Daoy (cell line): ENCODE data around the gene TRNP1. TPM values are rescaled to one million over a fixed set of nuclear protein-coding genes. Genes with fewer than 3 reads are reported as not detected.
"Not testable (repeated sequence)": the region's sequence is repeated elsewhere in the genome, so short reads cannot be mapped to it uniquely, and the experiment has no call there.

Source experiments
- DNase-seq: peaks from one replicate; pipeline ENCODE4 v3.0.0-alpha.2; 2015; ENCODE audit warnings: low read depth
- total RNA-seq: library from RNA; depleted of rRNA; stranded (reverse); fragments of >200 nt; shearing (Covaris generic); gene quantifications from 2 replicates; pipeline ENCODE4 v1.2.3, GENCODE V29; 2014

The TRNP1 gene
- total RNA-seq, 1 experiment from 2014 or later, result 3.3 TPM

DNA sequence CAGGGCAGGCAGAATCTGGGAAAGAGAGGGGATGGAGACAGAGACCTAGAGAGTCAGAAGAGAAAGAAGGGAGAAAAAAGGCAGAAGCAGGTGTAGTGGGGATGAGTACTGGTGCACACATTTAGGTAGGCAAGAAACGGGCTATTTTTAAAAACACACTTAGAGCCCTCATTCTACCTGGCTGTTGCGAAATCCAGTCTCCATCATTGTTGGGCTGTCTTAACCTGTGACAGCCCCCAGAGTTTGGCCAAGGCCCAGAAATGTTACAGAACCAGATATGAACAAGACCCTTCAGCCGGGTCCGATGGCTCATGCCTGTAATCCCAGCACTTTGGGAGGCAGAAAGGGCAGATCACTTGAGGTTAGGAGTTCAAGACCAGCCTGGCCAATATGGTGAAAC, 20.7 kb upstream of the TRNP1 start:
- no peak for DNase-seq

DNA sequence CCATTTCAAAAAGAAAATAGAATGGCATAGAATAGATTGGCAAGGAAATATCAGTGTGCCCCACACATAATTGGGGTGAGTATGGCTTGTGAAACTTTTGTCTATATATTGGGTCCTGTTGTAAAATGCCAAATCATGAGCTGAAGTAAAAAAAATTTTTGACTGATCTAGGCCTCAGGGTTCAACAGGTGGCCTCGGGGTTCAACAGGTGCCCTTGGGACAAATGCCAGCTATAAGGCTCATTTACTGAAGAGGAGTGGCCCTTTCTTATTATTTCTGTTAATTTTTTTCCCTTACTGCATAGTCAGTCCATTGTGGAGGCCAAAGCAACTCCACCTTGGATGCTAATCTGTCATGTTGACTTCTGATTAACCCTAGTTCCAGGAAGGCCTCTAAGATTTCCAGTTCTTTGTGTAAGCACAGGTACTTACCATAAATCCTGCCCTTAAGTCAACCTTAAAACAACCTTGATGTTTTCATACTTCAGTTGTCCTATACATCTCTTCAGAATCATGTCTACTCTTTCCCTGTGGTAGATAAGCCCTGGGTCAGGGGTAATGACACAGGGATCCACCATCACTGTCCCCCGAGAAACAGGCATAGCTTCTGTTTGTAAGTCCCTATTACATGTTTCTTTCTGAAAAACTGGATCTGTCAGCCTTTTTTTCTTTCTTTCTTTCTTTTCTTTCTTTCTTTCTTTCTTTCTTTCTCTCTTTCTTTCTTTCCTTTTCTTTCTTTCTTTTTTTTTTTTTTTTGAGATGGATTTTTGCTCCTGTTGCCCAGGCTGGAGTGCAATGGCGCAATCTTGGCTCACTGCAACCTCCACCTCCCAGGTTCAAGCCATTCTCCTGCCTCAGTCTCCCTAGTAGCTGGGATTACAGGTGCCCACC, 16.6 kb upstream of the TRNP1 start:
- no peak for DNase-seq

DNA sequence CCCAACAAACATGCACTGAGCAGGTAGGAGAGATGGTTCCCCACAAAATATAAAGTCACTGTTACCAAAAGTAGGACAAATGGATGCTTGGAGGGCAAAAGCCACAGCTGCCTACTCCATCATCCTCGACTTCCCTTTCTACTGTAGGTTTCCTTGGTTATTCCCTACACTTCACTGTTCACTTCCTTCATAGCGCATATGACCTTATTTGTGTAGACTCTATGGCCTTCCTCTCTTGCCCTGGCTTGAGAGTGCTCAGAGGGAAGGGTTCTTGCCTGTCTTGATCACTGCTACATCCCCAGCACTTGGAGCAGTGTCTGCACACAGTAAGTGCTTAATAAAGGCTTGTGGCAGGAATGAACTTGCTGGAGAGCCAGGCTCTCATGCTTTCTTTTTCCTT, 14.6 kb upstream of the TRNP1 start:
- no peak for DNase-seq

DNA sequence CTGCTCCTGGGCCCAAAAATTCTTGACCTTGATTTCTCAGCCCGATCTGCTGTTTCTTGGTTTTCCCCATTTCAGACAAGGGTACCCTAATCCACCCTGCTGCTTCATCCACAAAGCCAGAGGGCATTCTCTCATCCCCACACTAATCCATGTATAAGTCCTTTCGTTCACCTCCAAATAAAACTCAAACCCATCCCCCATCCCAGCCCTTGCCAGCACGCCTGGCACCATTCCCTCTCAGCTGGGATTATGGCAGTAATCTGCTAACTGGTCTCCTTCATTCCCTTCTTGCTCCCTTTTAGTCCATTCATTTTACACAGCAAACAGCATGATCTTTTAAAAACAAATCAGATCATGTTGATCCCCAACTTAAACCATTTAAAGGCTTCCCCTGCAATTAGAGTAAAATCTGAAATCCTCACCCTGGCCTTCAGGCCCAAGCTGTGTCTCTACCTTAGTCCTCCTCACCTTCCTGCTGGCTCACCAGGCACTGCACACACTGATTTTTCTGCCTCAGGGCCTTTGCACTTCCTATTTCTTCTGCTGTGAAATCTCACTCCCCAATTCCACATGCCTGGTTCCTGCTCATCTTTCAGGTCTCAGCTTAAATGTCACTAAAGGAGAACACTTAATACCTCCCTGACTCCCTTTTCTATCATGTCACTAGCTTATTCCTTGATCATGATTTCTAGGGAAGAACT, 12.2 kb upstream of the TRNP1 start:
- DNase-seq, result no peak

GRCh38 chr1:26983863-26984262, 9.6 kb upstream of the TRNP1 start:
- no peak for DNase-seq

DNA sequence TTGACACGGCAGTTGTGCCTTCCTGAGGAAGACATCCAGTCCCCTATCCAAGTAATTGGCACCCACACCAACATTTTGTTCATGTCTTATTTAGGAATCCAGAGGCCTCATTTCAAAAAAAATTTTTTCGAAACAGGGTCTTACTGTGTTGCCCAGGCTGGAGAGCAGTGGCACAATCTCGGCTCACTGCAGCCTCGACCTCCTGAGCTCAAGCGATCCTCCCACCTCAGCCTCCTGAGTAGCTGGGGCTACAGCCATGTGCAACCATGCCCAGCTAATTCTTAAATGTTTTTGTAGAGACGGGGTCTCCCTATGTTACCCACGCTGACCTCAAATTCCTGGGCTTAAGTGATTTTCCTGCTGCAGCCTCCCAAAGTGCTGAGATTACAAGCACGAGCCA, 9.2 kb upstream of the TRNP1 start:
- no peak for DNase-seq

GRCh38 chr1:26986658-26987057, 6.8 kb upstream of the TRNP1 start:
- no peak for DNase-seq

- DNase-seq, result not testable (repeated sequence)
These were observed 3.9 kb upstream of the TRNP1 start for GRCh38 chr1:26989403-26990109.

- peak; percentile 58 for DNase-seq
These were observed 2.0 kb upstream of the TRNP1 start for GRCh38 chr1:26991310-26992116.

DNA sequence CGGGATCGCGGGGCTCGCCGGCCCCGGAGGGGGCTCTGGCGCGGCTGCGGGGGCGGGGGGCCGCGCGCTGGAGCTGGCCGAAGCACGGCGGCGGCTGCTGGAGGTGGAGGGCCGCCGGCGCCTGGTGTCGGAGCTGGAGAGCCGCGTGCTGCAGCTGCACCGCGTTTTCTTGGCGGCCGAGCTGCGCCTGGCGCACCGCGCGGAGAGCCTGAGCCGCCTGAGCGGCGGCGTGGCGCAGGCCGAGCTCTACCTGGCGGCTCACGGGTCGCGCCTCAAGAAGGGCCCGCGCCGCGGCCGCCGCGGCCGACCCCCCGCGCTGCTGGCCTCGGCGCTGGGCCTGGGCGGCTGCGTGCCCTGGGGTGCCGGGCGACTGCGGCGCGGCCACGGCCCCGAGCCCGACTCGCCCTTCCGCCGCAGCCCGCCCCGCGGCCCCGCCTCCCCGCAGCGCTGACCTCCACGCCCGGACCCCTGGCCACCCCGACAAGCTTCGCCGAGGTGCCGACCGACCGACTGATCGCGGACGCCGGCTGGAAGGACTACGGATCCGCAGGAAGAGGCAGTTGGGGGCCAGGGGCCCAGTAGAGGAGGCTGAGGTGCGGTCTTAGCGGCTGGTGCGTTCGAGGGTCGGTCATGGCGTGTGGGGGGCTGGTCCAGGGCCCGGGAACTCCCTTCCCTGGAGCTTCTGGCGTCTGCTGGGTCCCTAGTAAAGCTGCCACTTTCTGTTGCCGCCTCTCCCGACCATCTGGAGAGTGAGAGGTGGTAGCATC, 711 bp downstream of the TRNP1 start:
- DNase-seq, result peak; percentile 52

GRCh38 chr1:26994787-26995517, 1.5 kb downstream of the TRNP1 start:
- no peak for DNase-seq

DNA sequence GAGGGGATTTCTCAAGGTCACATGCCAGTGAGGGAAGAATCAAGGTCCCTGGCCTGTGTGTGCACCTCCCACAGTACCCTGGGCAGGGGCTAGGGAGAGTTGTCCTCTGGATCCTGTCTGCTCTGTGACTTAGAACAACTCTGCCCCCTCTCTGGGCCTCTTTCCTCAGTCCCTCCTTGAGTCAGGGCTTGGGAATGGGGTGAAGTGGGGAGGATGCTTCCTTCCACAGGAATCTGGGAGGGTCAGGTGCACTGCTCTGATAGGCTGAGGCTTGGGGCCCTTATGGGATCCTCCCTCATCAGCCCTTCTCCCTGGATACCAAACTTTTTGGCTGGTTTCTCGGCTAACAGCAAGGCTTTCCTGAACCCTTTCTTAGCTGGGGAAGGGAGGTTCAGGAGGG, 2.5 kb downstream of the TRNP1 start:
- no peak for DNase-seq

- DNase-seq, result no peak
These were observed 3.2 kb downstream of the TRNP1 start for GRCh38 chr1:26996665-26997064.

DNA sequence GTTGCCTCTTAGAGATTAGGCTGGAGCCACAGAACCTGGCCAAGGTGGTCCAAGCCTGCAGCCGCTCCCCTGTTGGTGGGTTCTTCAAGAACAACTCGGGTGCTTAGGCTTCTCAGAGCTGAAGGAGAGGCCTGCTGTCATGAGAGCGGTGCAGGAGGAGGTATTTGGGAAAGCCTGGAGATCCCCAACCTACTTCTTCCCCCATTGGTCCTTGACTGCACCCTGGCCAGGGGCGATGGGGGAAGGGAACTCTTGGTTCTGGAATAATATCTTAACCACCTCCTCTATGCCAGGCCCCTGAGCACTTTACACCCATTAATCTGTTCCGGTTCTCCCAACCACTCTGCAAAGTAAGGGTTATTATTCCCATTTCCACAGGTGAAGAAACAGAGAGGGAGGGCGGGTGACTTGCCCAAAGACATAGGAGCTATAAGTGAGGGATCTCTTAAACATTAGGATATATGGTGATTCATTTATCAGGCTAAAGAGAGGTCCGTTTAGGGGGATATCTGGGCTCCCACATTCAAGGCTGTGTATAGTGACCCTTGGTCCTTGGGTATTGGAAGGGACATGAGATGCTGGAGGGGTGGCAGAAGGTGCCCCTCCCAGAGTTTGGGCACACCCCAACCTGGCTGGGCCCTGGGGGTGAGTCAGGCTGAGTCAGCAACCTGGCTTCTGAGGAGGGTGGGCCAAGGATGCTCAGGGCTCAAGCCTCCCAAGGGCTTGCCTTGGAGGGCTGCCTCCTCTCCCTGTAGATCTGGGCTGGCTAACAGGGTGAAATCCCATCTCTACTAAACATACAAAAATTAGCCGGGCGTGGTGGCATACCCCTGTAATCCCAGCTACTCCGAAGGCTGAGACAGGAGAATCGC, 5.2 kb downstream of the TRNP1 start:
- peak; percentile 75 for DNase-seq

GRCh38 chr1:26999440-26999987, 6.0 kb downstream of the TRNP1 start:
- DNase-seq, result peak; percentile 95

DNA sequence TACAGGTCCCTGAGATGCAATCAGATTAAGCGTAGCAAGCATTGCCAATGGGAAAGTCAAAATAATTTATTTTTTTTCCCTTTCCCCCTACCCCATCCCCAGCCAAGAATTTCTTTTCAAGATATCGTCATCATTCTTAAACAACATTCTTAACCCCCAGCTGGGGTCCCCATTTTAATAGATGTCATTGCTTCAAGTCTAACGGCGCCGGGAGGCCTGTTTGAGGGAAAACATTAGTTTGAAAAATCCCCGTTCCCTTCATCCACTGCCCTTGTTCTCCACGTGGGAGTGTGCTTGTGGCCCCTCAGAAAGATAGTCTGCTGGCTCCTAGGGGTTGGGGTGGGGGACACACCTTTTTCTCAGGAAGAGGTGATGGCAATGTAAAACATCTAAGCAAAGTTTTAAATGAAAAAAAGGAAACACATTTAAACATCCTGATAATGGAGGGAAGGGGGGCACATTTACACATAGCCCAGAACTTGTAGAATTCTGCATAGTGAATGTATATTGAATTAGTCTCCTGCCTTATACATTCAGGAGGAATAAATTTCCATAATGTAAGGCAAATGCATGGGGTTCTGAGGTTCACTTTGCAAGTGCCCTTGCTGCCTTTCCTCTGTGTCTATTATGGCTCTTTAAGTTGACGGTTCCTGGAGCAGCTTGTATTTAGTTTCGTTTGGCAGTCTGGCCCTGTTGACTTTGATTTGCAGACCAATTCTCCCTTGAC, 6.8 kb downstream of the TRNP1 start:
- DNase-seq, result no peak

- peak; percentile 91 for DNase-seq
These were observed 7.4 kb downstream of the TRNP1 start for GRCh38 chr1:27000817-27001460.
